Articular chondrocyte of knee joint (primary cell): ENCODE data around the gene NTN1. TPM values are rescaled to one million over a fixed set of nuclear protein-coding genes. Genes with fewer than 3 reads are reported as not detected.

Experiments
- small RNA-seq: library from RNA; depleted of rRNA; stranded (forward); fragments of <200 nt; gene quantifications from one replicate; pipeline ENCODE3, GENCODE V24; 2012
- total RNA-seq: library from RNA; depleted of rRNA; stranded (reverse); fragments of >200 nt; gene quantifications from 2 replicates; pipeline ENCODE4 v1.2.3, GENCODE V29; 2012

Gene NTN1
- total RNA-seq = 8.8 and 10.8 TPM in 2 replicates

GRCh38 chr17:9021158-9021991, at the start of gene NTN1:
TSS of gene NTN1 (plus strand) at chr17:9021510. CDS start at chr17:9022374, 864 bp downstream.

Small RNAs within 50 kb of the gene (small RNA-seq; reads per million reads assigned to genes)
- gene AC005695.3 = not detected

Other genes starting within 250 kb of the NTN1 start
- not detected in 2 replicates for gene MFSD6L, start 222.1 kb upstream of the NTN1 start, total RNA-seq
- gene PIK3R6, start 153.8 kb upstream of the NTN1 start, total RNA-seq = not detected in 2 replicates
- not detected in 2 replicates for gene PIK3R5, start 55.8 kb upstream of the NTN1 start, total RNA-seq